Hepatic stellate cell (primary cell): Measurements from ENCODE around the gene RTKN.
"Not testable (repeated sequence)": the region's sequence is repeated elsewhere in the genome, so short reads cannot be mapped to it uniquely, and the experiment has no call there.

ENCODE experiments used
- DNase-seq: peaks from one replicate; pipeline ENCODE4 v3.0.0; 2011; ENCODE audit warnings: low spot score

Gene RTKN, protein sequence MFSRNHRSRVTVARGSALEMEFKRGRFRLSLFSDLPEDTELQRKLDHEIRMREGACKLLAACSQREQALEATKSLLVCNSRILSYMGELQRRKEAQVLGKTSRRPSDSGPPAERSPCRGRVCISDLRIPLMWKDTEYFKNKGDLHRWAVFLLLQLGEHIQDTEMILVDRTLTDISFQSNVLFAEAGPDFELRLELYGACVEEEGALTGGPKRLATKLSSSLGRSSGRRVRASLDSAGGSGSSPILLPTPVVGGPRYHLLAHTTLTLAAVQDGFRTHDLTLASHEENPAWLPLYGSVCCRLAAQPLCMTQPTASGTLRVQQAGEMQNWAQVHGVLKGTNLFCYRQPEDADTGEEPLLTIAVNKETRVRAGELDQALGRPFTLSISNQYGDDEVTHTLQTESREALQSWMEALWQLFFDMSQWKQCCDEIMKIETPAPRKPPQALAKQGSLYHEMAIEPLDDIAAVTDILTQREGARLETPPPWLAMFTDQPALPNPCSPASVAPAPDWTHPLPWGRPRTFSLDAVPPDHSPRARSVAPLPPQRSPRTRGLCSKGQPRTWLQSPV

DNA sequence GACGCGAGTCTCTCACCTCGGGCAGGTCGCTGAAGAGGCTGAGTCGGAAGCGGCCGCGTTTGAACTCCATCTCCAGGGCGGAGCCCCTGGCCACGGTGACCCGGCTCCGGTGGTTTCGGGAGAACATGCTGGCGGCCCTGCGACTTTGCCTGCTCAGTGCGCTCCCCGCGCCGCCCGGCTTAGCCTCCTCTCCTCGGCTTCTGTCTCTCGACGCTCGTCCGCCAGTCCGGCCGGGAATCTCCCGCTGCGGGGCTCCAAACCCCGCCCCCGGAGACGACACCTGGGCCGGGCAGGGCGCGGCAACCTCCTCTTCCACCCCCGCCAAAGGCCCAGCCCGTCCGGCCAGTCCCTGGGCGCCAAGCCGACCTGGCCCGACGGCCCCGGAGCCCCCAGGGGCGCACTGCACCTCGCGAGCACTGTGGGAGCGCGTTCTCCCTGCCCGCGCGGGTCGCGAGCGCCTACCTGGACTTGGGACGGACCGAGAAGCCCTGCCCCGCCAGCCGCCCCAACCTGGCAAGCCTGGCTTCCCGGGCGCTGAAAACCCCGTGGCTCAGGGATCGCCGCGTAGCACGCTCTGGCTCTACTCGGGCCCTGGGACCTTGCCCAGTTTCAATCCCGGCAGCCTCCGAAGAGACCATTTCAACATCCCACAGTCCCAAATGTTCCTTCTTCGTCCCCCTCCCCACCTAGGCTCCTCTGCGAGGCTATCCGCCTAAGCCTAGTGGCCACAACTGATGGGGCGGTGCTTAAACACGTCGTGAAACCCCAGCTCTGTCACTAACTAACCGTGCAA lies at the start of gene RTKN:
TSS of gene RTKN (minus strand) at position 248 of the 793 bp plus-strand sequence. CDS start at position 127, 121 bp downstream.
- no peak for DNase-seq

DNA sequence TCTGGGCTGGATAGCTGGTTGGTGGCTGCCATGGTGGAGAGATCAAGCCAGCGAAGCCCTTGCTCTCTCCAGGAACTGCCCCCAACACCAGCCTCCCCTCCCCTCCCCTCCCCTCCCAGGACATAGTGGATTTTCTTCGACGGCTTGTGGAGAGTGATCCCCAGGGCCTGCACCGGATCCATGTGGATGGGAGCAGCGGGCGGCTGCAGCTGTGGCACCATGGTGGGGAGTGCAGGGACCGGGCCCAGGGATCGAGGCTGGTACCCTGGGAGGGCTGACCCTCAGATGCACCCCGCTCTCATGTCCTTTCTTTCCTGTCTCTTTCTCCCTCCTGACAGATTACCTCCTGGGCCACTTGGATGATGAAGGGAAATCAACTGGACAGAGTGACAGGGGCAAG lies 48.2 kb upstream of the RTKN start:
- DNase-seq: no peak

DNA sequence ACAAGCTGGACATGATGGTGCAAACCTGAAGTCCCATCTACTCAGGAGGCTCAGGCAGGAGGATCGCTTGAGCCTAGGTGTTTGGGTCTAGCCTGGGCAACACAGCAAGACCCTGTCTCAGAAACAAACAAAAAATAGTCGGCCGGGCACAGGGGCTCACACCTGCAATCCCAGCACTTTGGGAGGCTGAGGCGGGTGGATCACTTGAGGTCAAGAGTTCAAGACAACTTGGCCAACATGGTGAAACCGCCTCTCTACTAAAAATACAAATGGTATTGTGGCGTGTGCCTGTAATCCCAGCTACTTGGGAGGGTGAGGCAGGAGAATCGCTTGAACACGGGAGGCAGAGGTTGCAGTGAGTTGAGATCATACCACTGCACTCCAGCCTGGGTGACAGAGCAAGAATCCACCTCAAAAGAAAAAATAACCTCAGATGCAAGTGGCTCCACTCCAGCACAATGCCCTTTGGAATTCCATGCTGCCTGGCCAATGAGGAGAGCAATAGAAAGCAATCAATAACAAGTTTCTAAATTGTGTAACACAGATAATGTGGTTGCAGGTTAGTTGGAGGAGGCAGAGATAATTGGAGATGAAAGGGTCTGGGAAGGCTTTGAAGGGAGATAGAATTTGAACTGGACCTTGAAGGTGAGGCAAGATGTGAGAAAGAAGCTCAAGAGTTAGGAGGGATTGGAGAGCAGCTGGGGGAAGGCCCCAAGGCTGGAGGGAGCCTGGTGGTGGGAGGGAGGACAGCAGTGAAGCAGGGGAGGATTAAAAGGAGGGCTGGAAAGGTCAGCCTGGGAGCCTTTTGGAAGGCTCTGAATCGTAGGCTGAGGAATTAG lies 47.1 kb upstream of the RTKN start:
- no peak for DNase-seq

DNA sequence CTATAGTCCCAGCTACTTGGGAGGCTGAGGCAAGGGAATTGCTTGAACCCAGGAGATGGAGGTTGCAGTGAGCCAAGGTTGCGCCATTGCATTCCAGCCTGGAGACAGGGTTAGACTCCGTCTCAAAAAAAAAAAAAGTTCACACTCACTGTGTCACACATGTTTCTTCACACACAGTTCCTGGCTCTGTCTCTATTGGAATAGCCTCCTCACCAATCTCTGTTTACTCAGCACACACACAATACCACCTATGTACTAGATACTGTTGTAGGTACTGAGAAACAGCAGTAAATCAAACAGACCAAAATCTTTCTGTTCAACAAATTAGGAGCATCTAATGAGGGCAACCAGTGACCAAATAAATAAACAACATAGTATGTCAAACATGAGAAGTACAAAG lies 44.4 kb upstream of the RTKN start:
- DNase-seq: no peak

DNA sequence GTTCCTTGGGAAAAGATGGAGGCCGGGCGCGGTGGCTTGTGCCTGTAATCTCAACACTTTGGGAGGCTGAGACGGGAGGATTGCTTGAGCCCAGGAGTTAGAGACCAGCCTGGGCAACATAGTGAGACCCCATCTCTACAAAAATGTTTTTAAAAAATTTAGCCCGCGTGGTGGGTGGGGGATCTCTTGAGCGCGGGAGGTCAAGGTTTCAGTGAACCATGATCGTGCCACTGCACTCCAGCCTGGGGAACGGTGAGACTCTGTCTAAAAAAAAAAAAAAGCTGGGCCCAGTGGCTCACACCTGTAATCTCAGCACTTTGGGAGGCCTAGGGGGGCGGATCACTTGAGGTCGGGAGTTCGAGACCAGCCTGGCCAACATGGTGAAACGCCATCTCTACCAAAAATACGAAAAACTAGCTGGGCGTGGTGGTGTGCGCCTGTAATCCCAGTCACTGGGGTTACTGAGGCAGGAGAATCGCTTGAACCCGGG lies 42.0 kb upstream of the RTKN start:
- DNase-seq: not testable (repeated sequence)

DNA sequence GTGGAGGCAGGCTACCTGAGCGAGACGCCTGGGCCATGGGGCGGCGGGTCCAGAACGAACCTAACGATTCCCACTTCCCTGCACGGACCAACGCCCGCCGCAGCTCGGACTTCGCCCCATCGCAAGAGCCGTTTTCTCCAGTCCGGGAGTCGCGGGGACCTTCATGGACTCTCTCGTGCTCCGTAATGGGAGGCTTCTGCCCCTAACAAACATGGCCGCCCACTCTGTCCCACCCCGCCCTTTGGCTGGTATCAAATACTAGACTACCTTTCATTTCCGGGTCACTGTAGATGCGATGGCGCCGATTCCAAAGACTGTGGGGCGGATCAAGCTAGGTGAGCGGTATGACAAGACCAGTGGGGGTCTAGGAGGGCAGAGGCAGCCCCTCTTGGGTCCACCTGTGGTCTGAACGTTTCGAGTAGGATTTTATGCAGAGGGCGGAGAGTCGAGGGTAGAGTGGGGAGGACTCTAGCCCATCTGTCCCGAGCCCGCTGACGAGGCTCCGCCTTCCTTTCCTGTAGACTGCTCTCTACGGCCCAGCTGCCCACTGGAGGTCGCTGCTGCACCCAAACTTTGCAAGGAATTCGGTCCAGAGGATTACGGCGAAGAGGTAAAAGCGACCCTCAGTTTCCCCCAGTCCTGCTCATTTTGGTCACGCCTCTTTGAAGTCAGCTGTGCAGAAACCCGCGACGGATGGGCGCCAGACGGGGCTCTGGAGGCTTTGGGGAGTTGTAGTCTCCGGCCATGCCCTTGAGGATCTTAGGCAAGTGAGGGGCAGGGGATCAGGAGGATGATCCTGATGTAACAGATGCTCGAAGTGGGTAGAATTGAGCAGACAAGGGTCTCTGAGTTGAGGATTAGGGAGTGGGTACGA lies 41.3 kb upstream of the RTKN start, which contains the start of the genes CCDC142 and TTC31:
TSS of gene CCDC142 (minus strand) at position 198 of the 874 bp plus-strand sequence. CDS start at position 37, 161 bp downstream.
TSS of gene TTC31 (plus strand) at position 281 of the 874 bp plus-strand sequence. CDS start at position 296, 15 bp downstream.
- DNase-seq: peak; percentile 94

DNA sequence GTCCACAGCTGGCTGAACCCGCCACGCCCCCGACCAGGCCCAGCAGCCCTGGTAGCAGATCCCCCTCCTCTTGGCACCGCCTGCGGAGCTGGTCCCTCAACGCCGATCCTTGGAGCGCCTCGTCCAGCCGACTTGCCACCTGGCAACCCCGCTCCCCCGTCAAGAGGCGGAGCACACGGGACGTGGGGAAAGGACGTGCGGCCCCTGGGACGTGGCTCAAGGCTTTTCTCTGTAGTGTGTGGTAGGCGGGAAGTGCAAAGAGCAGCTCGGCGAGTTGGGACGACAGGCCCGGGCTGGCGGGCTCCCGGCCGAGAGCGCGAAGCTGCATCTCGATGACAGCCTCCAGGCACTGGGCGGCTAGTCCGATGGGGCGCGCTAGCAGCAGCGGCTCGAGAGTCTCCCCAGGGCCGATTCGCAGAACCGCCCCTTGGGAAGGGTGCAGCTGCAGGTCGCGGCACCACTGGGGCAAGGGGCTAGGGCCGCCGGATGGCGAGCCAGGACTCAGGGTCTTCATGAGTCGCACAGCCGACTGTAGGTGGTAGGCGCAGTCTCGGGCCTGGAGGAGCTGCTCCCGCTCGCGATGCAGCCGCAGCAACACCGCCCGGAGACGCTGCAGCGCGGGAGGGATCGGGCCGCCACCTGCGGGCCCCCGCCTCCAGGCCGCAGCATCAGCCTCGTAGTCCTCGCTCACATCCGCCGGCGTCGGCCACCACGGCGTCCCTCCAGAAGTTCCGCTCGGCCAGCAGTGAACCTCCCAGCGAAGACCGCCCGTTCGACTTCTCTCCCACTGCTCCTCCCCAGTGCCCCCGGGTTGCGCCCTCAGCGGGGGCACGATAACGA lies 40.4 kb upstream of the RTKN start:
- peak; percentile 52 for DNase-seq

DNA sequence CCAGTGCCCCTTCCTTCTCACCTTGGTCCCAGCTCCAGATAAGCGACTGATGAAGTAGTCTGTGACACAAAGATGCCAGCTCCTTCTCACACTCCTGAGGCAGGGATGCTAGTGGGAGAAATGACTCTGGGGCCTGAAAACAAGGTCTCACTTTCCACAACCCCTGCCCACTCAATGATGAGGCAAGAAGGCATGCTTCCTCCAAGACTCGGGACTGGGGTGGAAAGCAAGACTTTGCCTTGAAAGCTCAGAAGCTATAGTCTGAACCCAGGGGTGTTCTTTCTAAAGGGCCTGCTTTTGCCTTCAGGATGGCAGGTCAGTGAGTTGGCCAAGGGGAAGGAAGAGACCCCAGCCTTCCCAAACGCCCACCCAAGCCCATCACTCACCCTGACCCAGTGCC lies 39.7 kb upstream of the RTKN start:
- no peak for DNase-seq

DNA sequence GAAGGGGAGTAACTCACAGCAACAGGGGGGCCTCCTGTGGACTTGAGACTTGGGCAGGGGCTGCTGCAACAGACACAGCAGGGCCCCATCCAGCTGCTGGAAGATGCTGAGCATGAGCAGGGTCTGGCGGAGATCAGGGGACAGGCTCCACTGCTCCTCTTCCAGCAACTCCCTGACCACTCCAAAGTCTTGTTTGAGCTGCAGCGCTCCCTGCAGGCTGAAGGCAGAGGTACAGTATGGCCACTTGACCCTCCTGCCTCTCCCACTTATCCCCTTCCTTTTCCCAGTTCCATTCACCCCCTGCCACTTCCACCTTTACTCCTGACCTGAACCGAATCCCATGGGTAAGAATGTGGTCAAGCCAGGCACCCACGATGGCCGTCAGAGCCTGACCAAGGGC lies 33.2 kb upstream of the RTKN start:
- DNase-seq: no peak

DNA sequence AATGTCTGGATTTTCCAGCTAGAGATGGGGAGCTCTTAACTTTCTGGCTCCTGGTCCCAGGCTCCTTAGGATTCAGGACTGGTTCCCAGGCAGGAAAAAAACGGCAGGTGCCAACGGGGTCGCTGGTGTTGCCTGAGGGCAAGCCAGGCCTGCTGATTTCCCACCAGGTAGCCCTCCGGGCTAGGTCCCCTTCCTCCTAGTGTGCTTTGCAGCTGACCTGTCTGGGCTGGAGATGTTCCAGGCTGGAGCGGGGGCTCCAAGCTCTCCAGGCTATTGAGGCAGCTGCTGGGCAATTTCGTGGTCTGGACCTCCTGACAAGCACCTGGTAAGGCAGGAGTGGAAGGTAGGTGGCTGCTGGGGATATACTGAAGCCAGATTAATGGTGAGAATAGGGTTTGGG lies 32.7 kb upstream of the RTKN start:
- no peak for DNase-seq

DNA sequence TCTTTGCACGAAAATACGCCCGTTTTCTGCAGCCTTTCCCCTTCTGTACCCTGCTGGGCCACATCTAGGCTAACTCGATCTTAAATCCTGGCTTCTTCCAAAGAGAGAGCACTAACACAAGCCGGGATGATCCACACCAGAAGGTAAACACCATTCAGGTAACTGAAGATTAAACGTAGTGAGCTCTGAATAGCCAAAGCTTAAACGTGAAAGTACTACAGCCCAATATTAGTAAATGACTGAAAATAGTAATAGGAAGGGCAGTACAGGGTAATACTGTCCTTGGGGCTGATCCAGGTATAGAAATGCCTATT lies 31.2 kb upstream of the RTKN start:
- DNase-seq: no peak

DNA sequence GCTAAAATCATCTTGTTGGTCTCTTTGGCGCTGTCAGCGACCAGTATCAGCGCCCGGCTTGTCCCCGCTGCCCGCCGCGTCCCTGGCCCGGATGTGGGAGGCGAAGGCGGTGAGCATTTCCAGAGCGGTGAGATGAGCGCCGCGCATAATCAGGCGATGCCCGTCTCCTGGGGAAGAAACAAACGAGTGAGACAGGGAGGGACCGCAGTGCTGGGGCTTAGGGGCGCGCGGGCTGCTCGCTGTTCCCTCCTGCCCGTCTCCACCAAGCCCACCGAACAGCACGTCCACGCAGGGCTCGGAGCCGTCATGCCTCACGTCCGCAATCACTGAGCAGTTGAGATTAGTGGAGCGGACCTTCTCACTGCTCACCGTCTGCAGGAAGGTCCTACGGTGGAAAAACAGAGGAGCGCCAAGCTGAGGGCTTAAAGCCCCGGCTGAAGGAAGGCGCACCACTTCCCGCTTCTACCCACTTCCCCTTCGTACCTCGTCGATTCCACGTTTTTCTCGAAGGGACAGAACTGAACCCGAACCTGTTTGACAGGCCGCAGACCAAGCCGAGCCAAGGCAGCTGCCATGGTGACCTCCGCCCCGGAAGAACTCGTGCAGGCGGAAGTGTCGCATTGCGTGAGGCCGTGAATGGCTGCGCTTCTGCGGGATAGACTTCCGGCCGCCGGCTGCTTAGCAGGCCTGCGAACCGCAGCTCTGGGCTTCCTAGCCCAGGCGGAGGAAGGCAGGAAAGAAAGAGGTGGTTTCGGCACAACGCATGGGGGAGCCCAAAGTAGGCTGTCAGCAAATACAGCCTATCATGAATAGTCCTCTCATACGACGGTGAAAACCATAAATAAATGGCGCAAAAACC lies 30.6 kb upstream of the RTKN start, which contains the start of gene MRPL53:
TSS of gene MRPL53 (minus strand) at position 595 of the 859 bp plus-strand sequence. CDS start at position 575, 20 bp downstream.
- peak; percentile 77 for DNase-seq

DNA sequence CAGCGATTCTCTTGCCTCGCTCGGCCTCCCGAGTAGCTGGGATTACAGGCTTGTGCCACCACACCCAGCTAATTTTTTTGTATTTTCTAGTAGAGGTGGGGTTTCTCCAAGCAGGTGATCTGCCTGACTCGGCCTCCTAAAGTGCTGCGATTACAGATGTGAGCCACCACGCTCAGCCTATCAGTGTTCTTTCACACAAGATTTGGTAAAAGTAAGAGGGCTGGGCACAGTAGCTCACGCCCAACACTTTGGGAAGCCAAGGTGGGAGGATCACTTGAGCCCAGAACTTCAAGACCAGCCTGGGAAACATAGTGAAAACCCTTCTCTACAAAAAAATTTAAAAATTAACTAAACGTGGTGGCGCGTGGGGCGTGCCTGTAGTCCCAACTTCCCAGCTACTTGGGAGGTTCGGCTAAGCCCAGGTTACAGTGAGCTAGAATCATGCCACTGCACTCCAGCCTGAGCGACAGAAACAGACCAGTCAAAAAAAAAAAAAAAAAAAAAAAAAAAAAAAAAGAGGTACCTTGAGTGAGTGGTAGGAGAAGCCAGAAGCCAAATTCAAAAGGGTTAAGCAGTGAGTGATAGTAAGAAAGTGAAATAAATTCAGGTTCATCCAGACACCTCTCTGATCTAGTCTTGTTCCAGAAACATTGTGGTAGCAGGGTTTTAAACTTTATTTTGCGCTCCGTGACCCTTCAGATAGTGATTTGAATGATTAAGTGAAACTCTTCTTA lies 29.8 kb upstream of the RTKN start:
- DNase-seq: no peak

DNA sequence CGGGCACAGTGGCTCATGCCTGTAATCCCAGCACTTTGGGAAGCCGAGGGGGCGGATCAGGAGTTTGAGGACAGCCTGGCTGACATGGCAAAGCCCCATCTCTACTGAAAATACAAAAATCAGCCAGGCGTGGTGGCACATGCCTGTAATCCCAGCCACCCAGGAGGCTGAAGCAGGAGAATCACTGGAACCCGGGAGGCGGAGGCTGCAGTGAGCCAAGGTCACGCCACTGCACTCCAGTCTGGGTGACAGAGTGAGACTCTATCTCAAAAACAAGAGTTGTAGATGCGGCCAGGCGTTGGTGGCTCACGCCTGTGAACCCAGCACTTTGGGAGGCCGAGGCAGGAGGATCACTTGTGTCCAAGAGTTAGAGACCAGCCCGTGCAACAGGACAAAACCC lies 29.0 kb upstream of the RTKN start:
- not testable (repeated sequence) for DNase-seq

DNA sequence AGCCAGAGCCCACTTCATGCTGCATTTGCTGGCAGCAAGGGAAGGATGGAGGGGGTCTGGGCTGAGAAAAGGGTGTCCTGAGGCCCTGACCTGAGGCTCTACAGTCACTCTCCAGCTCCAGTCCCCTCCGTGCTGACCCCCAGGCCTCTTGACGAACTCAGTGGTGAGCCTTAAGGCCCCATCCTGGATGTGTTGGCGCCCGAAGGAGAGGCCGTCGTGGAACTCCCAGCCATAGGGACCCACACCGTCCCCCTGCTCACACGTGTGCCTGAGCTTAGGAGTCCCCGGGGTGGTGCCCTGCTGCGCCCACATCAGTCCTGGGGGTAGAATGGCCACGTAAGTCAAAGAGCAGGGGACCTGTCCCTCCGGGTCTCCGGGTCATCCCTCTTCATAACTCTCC lies 22.7 kb upstream of the RTKN start:
- DNase-seq: peak; percentile 35

DNA sequence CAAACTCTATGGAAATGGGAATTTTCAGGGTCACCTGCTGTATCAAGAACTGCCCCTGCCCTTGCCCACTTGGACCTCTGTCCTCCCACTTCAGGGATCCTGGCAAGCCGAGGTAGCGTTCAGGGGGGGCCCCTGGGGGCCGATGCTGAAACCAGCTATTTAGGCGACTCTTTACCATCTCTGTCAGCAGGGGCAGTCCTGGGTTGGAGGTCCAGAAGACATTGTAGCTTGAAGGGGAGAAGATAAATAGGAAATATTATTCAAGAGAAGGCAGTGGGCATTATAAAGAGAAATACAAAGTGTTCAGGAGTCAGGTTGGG lies 21.0 kb upstream of the RTKN start:
- DNase-seq: no peak

DNA sequence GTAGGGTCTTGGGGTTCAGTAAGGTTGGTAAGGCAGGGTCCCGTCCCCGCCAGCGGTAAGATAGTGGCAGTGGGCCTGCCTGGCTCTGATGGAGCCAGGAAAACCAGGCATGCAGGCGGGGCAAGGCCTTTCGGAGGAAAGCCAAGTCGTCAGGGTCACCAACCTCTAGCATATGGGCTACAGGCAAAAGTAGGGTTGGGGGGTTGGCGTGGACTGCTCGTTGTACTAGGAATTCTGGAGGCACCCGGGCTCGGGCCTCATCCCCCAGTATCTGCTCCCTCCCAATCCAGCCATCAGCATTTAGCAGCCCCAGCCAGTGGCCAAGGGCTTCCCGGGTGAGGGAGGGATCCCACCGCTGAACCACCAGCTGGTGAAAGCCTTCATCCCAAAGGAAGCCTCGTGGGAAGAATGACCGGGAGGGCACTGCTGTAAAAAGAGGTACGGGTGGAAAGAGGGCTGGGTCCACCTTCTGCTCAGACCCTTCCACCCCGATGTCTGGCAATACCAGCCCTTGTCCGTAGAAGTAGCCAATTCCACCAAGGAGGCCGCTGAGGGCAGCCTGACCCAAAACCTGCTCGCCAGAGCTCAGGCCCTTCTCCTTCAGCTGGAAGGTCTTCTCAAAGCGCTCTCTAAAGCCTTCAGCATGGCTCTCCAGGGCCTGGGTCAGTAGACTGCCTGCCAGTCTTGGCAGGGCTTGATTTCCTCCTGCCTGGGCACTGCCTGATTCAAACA lies 20.5 kb upstream of the RTKN start:
- no peak for DNase-seq
